DMS153 treated with DMSO at 0.1 percent for 48 hours (cell line): ENCODE data around the gene ETFBKMT.
A peak's percentile ranks its signal among the peaks of the same experiment; 100 is the strongest.
"Not testable (repeated sequence)": the region's sequence is repeated elsewhere in the genome, so short reads cannot be mapped to it uniquely, and the experiment has no call there.

Experiments
- DNase-seq: peaks from one replicate; lab custom pipeline; 2025; ENCODE audit not compliant: unreplicated experiment; lab: John Stamatoyannopoulos, UW

The ETFBKMT gene

DNA sequence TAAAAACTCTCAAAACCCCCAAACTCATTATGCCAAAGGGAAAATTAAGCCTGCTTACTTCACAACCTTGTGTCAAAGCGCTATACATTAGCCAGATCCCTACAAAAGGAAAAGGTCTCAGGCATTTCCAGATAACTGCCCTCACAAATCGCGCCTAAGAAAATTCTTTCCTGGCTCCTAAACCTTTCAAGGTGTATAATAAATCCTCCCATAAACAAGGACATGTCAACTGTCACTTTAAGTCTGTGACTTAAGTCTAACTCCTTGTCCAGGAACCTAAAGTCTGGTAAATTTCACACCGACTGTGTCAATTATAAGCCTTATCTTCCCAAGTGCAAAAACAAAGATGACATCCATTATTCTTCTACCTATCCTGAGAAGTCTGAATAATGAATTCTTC, 4.3 kb upstream of the ETFBKMT start:
- DNase-seq: no peak

DNA sequence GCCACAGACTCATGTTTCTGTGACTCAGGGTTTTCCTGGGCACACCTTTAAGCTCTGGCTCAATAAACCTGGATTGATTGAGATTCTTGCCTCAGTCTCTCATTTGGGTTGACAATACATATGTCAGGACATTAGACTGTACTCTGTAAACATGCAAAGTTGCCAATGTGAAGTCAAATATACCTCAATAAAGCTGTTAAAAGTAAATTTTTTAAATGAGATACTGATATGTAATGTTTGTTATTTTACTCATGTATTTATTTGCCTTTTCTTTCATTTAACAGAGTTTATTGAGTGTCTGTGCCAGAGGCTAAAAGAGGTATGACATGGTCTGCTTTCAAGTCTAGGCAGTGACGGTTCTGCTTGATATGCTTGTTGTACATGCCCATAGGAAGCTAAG, 3.7 kb upstream of the ETFBKMT start:
- no peak for DNase-seq

DNA sequence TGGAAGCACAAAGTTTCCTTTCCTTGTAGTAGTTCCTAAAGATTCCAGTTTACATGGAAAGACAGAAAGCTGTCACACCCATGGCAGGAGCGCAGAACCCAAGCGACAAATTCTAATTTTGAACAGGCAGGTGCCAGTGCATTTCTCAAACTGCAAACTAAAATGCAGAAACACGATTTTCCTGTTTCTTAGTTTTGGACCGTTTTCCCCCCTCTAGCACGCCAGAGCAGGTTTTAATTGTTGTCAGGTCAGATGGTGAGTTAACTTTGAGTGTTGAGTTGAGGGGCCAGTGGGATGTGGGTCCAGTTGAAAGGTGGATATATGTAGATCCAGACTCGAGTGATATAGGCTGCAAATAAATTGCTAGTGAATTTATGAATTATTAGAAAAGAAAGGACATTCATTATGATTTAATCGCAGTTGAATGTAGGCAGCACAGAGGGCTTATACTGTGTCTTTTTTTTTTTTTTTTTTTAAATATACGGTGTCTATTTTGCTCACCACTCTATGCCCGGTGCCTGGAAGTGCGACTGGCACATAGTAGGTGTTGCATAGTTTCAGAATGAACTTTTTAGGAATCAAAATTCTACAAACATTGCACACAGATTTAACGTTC, 909 bp upstream of the ETFBKMT start:
- DNase-seq: no peak

DNA sequence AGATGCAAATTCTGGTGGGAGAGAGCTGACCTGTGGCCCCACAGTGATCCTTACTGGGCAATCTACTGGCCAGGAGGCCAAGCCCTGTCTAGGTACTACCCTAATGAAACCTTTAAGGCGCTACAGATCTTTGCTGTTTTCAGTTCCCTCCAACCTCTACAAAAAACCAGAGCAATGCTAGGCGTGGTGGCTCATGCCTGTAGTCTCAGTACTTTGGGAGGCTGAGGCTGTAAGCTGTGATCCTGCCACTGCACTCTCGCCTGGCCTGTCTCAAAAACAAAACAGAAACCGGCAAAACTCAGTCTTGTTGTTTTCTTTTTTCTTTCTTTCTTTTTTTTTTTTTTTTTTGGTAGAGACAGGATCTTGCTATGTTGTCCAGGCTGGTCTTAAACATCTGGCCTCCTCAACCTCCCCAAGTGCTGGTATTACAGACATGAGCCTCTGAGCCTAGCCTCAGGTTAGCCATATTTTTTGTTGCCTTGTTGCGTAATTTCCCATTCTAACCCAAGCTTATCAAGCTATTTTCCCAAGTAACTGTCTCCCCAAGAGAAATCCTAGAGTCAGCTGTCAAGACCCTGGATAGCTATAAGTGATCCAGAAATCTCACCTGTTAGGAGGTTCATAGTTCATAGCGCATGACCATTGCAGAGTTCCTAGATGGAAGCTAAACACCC, 2.8 kb downstream of the ETFBKMT start:
- no peak for DNase-seq

DNA sequence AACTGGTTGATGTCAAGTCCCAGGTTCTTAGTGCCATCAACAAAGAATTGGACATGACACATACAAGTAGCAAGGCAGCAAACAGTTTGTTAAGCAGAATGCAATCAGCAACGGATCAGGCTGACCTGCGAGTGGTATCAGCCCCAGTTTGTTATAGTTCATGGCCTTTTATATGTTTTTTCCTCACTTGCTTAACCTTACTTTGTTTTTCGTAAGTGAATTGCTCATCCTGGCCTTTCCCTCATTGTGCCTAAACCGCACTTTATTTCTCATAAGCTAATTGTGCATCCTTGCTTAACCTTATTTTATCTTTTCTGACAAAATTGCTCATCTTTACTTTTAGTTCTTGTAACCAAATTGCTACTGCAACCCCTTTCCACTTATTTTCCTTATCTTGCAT, 4.1 kb downstream of the ETFBKMT start:
- no peak for DNase-seq

DNA sequence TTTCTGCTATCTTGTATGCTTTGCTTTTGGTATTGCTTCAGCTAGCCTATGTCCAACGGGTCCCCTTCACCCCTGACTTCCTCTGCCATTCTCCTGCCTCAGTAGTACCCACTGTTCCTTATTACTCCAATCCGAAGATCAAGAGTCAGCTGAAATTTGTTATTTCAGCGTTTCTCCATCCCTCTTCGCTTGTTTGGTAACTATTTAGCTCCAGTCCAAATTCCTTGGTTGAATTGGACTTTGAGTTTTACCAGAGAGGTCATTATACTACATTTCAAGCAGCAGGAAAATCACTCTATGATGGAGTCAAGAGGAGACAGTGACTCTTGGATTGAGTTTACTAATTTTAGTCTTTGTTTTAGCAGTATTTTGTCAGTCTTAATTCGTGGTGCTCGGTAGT, 4.5 kb downstream of the ETFBKMT start:
- no peak for DNase-seq

DNA sequence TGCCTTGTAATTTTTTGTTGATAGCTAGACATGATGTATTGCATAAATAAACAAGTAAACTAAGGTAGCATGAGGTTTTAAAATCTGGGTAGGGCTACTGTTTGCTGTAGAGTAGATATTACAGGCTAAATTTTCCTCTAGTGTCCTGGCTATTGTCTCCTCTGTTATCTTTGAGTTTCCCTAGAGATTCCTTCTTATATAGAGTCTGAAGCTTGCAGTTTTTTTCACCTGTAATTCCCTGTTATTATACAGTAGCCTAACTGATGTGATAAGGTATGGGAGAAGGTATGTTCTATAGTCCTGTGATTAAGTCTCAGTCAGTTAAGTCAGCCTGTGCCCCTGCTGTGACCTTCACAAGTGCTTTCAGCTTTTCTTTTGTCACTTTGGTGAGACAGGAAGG, 9.5 kb downstream of the ETFBKMT start:
- no peak for DNase-seq

DNA sequence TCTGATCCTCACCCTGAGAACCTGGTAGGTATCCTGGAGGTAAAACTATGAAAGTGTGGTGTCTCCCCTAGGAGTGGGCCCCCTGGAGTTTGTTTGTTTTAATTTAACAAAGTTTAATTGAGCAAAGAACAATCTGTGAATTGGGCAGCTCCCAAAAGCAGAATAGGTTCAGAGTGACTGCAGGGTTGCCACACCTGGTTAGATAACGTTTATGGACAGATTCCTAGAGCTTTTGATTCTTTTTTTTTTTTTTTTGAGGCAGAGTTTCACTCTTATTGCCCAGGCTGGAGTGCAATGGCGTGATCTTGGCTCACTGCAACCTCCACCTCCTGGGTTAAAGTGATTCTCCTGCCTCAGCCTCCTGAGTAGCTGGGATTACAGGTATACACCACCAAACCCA, 10.1 kb downstream of the ETFBKMT start:
- not testable (repeated sequence) for DNase-seq

DNA sequence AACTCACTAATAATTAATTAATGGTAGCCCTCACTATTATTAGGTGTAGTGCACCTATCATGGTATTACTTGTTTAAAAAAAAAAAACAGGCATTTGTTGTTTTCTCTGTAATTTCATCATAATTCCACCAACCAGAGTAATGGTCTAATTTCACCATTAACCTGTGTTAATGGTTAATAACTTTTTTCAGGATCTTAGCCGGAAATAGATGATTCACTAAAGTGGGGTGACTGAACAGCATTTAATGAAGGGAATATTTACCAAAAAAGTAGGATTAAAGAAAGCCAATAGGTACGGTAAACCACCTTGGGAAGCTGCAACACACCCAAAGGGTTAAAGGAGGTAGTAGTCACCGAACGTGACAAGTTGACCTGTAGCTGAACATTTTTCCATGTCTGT, 13.0 kb downstream of the ETFBKMT start:
- DNase-seq: no peak

DNA sequence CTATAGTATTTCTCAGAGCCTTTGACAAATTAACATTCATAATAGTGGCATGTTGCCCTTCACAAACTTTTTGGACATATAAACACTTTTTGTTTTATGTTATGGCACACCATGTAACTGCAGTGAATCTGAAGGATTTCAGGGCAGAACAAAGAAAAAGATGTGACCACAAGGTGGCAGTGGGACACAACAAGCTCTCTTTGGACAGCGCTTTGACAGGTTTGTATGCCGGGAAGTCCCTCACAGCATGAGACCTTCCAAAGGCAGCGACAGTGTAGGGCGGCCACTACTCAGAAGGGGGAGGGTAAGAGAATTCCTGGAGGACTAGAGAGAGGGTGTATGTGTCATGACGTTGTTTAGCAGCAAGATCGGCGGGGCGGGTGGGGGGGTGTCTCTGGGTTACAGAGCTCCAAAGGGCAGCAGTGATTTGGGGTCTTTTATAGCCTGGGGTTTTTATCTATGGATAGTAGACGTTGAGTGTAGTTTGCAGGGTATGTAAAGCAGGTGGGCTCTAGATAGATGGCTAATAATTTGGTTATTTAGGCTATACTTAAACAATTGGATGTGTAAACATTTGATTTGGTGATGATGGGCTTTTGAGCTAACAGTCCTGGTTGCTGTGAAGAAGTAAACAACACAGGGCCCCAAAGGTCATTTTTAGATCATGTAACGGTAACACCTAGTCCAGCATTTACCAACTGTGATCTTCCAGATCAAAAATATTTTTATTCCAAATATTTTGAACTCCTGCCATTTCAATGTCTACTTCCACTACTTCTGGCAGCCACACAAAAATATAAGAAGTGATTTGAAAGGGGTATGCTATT, 22.9 kb downstream of the ETFBKMT start:
- DNase-seq: peak; percentile 66

DNA sequence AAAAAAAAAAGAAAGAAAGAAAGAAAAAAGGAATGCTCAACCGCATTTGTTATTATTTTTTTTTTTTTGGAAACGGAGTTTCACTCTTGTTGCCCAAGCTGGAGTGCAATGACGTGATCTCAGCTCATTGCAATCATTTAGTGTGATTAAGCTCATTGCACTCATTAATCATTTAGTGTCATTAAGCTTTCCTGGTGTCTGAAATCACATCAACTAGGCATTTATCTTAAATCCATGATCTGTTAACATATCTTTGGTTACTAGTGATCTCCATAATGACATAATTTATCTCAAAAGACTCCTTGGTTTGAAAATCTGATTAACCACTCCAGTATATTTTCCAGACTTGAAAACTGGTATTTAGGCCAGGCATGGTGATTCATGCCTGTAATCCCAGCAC, 26.3 kb downstream of the ETFBKMT start:
- no peak for DNase-seq

DNA sequence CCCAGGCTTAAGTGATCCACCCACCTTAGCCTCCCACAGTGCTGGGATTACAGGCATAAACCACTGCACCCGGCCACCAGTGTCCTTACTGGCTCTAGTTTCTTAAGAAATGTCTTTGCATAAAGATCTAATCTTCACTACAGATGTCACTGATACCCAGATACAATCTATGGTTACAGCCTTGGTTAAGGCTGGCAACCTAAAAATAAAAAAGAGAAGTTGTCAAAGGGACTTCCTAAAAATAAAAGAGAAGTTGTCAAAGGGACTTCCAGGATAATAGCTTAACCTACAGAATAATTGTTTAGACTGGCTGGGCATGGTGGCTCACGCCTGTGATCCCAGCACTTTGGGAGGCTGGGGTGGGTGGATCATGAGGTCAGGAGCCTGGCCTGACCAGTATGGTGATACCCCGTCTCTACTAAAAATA, 27.6 kb downstream of the ETFBKMT start:
- no peak for DNase-seq

DNA sequence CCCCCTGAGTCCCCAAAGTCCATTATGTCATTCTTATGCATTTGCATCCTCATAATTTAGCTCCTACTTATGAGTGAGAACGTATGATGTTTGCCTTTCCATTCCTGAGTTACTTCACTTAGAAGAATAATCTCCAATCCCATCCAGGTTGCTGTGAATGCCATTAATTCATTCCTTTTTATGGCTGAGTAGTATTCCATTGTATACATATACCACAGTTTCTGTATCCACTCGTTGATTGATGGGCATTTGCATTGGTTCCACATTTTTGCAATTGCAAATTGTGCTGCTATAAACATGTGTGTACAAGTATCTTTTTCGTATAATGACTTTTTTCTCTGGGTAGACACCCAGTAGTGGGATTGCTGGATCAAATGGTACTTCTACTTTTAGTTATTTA, 30.4 kb downstream of the ETFBKMT start:
- not testable (repeated sequence) for DNase-seq

DNA sequence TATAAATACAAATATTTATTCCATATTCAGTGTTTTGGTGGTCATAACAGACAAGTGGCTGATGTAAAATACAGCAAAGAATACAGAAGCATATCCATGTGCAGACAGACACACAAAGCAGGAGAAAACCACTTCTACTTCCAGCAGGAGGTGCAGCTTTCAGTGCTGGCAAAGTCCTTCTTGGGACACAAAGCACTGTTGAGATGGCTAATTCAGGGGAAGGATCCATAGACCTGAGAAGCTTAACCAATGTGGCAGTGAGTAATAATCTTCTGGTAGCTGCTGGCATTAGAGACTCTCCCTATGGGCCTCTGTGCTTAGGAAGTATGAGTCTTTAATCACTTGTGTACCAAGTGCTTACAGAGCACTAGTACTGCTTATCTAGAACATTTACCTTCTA, 42.6 kb downstream of the ETFBKMT start:
- no peak for DNase-seq

DNA sequence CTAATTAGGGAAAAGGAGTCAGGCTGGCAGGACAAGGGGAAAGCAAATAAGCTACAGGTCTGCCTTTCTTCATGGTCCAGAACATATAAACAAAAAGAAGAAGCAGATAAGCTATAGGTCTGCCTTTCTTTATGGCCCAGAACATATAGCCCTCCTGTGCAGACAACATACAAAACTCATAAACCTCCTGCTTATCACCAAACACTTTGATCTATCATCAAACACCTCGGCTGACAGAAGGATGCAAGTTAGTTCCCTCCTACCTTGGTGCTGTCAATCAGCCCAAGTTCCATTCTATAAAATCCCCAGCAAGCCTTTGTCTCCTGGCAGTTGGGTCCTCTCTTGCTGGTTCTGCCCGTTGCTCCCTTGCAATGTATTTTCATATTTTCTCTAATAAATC, 46.1 kb downstream of the ETFBKMT start:
- no peak for DNase-seq

DNA sequence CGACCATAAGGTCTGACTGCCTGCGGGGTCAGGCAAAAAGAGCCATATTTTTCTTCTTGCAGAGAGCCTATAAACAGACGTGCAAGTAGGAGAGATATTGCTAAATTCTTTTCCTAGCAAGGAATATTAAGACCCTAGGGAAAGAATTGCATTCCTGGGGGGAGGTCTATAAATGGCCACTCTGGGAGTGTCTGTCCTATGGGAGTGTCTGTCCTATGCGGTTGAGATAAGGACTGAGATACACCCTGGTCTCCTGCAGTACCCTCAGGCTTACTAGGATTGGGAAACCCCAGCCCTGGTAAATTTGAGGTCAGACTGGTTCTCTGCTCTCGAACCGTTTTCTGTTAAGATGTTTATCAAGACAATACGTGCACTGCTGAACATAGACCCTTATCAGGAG, 48.6 kb downstream of the ETFBKMT start:
- DNase-seq: not testable (repeated sequence)

DNA sequence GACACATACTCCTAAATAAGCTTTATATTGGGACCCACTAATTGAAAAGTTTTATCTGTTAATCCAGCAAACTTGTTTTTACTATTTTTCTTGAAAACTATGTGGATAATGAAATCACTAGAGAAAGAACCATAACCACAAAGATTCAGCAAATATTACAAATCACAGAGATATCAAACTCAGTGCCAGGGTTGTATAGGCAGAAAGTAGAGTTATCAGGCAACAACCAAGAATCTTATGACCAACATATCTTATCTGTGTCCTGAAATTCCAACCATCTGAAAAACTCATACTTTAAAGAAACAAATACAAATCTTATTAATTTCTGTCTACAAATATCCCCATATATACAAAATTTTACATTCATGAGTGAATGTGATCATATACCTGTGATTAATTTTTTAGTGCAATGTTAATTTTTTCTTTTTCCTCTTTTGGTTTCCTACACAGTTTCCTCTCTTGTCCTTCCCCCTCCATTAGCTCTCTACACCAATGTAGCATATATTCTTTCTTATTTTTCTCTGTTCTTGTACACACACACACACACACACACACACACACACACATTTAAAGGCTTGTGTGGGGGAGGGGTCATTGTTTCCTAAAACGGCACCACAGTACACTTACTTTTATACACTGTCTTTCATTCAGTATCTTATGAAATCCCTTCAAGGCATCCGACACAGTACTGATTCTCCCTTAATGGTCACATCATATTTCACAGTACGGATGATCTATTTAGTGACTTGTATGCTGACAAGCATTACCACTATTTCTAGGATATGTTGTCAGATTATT, 50.7 kb downstream of the ETFBKMT start:
- DNase-seq: no peak

DNA sequence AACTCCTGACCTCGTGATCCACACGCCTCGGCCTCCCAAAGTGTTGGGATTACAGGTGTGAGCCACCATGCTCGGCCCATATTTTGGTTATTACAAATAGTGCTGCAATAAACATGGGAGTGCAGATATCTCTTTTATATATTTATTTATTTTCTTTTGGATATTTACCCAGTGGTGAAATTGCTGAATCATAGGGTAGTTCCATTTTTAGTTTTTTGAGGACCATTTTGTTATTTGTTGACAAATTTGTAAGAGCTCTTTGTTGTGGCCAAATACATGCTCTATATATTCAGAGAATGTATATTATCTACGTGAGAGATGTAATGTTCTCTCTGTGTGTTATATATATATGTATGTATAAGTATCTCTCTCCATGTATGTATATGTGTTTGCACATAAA, 53.4 kb downstream of the ETFBKMT start:
- no peak for DNase-seq

DNA sequence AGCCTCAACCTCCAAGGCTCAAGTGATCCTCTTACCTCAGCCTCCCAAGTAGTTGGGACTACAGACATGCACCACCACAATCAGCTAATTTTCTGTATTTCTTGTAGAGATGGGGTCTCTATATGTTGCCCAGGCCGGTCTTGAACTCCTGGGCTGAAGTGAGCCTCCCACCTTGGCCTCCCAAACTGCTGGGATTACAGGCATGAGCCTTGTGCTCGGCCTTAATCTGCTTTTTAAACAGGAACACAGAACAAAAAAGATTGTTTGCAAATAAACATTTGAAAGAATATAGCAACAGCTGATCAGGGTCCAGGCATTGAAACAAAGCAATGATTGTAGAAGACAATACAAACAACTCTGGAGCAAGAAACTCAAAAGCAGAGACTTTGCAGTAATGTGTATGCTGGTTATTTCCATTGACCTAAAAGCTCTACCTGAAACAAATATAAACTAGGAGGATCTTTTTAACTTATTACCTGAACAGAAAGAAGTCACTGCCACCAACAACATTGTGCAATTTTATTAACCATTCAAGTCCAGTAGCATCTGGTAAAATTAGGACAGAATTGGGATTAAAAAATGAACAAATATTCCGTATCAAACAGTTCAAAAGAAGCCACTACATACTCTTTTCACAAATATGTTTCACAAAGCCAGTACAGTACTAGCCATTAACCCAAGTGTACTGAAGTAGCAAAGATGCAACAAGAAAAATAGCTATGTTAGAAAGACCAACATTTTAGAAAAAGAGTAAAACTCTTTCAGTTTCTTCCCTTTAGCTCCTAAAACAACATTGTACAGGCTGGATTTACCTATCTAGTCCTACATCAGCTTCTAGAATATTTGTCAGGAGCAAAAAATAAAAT, 55.2 kb downstream of the ETFBKMT start:
- DNase-seq: no peak

DNA sequence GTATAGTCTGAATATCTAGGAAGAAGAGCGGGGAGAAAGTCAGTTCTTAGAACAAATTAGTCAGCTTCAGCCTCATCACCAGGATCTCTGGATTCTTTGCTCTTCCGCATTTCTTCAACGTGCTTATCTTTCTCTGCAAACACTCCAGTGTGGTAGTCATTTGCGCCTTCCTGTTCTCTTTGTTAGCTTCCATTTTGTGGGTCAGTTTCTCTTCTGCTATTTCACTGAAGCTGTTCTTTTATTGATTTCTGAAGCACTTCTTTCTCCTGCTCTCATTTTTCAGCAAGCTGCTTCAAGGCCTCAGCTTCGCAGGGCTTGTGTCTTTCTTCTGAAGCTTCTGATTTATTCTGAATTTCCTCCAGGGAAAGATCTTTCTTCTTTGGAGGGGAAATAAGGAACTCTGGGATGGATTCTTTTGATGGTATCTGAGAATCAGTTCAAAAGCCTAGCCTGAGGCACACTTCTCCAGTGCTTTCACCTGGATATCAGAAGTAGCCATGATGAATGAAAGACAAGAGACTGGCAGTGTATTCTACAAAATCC, 55.9 kb downstream of the ETFBKMT start:
- DNase-seq: no peak
